Measurements from ENCODE around the gene GPR15.

The GPR15 gene

DNA sequence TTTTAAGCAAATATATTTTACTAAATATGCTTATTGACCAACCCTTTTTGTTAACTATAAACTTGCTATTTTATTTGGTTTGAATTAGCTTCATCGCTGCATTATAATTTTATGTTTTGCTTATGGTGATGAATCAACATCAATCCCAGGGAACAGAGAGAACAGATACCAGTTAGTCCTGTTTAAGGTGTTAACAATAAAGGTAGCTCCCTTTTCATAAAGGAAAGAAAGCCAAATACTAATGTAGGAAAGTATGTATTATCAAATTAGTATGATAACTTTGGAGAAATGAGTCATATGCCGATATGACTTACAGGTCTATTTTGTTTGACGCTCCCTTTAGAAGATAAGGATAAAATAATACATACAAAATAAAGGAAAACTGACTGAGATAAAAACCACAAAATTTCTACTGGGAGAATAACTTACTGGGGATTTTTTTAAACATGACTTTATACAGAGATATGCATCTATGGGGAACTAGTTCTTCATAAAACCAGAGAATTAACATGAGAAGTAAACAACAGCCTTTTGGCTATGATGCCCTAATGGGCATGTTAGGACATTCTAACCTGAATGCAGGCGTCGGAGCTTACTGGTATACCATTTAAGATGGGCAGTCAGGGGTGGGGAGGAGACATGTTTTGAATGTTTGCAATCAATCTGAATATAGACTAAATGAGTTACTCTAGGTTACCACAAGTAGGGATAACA, 29.8 kb upstream of the GPR15 start:
- in situ Hi-C loops (cut with MboI; ENCODE audit: low pct_unique_long_range_greater_than_20kb, low sequenced_read_pairs, unreplicated experiment), result no loop called here
- TF ChIP-seq, protein P1, sequence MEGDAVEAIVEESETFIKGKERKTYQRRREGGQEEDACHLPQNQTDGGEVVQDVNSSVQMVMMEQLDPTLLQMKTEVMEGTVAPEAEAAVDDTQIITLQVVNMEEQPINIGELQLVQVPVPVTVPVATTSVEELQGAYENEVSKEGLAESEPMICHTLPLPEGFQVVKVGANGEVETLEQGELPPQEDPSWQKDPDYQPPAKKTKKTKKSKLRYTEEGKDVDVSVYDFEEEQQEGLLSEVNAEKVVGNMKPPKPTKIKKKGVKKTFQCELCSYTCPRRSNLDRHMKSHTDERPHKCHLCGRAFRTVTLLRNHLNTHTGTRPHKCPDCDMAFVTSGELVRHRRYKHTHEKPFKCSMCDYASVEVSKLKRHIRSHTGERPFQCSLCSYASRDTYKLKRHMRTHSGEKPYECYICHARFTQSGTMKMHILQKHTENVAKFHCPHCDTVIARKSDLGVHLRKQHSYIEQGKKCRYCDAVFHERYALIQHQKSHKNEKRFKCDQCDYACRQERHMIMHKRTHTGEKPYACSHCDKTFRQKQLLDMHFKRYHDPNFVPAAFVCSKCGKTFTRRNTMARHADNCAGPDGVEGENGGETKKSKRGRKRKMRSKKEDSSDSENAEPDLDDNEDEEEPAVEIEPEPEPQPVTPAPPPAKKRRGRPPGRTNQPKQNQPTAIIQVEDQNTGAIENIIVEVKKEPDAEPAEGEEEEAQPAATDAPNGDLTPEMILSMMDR (IDR thresholded peaks at IDR 0.05; ENCODE audit: extremely low read depth, insufficient read depth, missing control alignments), result no peak

GRCh38 chr3:98504539-98504938, 27.2 kb upstream of the GPR15 start:
- DNase-seq (ENCODE audit: low spot score), result no peak
- in situ Hi-C loops (cut with MboI; ENCODE audit: low pct_unique_long_range_greater_than_20kb, low sequenced_read_pairs, unreplicated experiment), result no loop called here
- TF ChIP-seq, protein P1 (IDR thresholded peaks at IDR 0.05; ENCODE audit: extremely low read depth, insufficient read depth, missing control alignments), result no peak

More for the DNA sequence above, 29.8 kb upstream of the GPR15 start:
- DNase-seq (ENCODE audit: low spot score), result no peak

GRCh38 chr3:98508582-98508981, 23.2 kb upstream of the GPR15 start:
- no peak for DNase-seq (ENCODE audit: low spot score)
- in situ Hi-C loops (cut with MboI; ENCODE audit: low pct_unique_long_range_greater_than_20kb, low sequenced_read_pairs, unreplicated experiment), result no loop called here
- TF ChIP-seq, protein P1 (IDR thresholded peaks at IDR 0.05; ENCODE audit: extremely low read depth, insufficient read depth, missing control alignments), result no peak

GRCh38 chr3:98512576-98512975, 19.2 kb upstream of the GPR15 start:
- in situ Hi-C loops (cut with MboI; ENCODE audit: low pct_unique_long_range_greater_than_20kb, low sequenced_read_pairs, unreplicated experiment), result no loop called here
- DNase-seq (ENCODE audit: low spot score), result no peak
- TF ChIP-seq, protein P1 (IDR thresholded peaks at IDR 0.05; ENCODE audit: extremely low read depth, insufficient read depth, missing control alignments), result no peak

- DNase-seq (ENCODE audit: low spot score), result no peak
- in situ Hi-C loops (cut with MboI; ENCODE audit: low pct_unique_long_range_greater_than_20kb, low sequenced_read_pairs, unreplicated experiment), result no loop called here
- TF ChIP-seq, protein P1 (IDR thresholded peaks at IDR 0.05; ENCODE audit: extremely low read depth, insufficient read depth, missing control alignments), result no peak
These were observed 18.7 kb upstream of the GPR15 start for GRCh38 chr3:98513091-98513511.

DNA sequence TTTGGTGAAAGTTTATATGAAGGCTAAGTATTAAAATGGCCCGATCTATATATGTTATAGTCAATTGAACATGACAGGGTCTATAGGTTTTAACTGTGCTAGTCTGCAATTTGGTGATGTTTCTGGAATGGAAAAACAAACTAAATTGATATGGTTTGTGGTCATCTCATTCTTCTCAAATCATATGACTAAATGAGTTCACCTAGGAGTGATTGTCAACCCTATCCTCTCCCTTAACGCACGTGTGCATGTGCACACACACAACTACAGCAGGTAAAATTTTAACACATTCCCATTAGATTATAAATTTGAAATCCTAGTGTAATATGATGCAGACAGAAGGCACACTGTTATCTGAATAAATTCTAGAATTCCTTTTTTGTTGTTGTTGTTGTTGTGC, 18.0 kb upstream of the GPR15 start:
- in situ Hi-C loops (cut with MboI; ENCODE audit: low pct_unique_long_range_greater_than_20kb, low sequenced_read_pairs, unreplicated experiment), result no loop called here
- TF ChIP-seq, protein P1 (IDR thresholded peaks at IDR 0.05; ENCODE audit: extremely low read depth, insufficient read depth, missing control alignments), result no peak
- DNase-seq (ENCODE audit: low spot score), result no peak
